SIG-M5 treated with dmso at 0.1 percent for 504 hours (cell line): ENCODE data around the gene KATNAL2.

Source experiments
- DNase-seq: peaks from one replicate; lab custom pipeline; 2025; ENCODE audit not compliant: unreplicated experiment; lab: John Stamatoyannopoulos, UW

The KATNAL2 gene

GRCh38 chr18:47110492-47111274 is 193.3 kb downstream of the KATNAL2 start:
- no peak for DNase-seq

GRCh38 chr18:47113796-47114540 is 196.6 kb downstream of the KATNAL2 start:
- no peak for DNase-seq

- no peak for DNase-seq
Observed at GRCh38 chr18:47115205-47115604, 197.8 kb downstream of the KATNAL2 start.

- no peak for DNase-seq
Observed at GRCh38 chr18:47118981-47119380, 201.6 kb downstream of the KATNAL2 start.

GRCh38 chr18:47120428-47120827 is 203.0 kb downstream of the KATNAL2 start:
- DNase-seq = no peak

GRCh38 chr18:47121146-47121545 is 203.7 kb downstream of the KATNAL2 start:
- DNase-seq = no peak

GRCh38 chr18:47141289-47141688 is 223.9 kb downstream of the KATNAL2 start:
- no peak for DNase-seq

GRCh38 chr18:47143153-47143552 is 225.8 kb downstream of the KATNAL2 start:
- DNase-seq = no peak

- DNase-seq = no peak
Observed at GRCh38 chr18:47143899-47144485, 226.6 kb downstream of the KATNAL2 start.

- no peak for DNase-seq
Observed at GRCh38 chr18:47146206-47146605, 228.8 kb downstream of the KATNAL2 start.

- peak; percentile 12 for DNase-seq
Observed at GRCh38 chr18:47149457-47150028, 232.1 kb downstream of the KATNAL2 start.

- peak; percentile 77 for DNase-seq
Observed at GRCh38 chr18:47150029-47150823, 232.8 kb downstream of the KATNAL2 start, which contains the start of gene HDHD2. TSS of gene HDHD2 (minus strand) at chr18:47150500. CDS start at chr18:47136439, 14,061 bp downstream.

- DNase-seq = no peak
Observed at GRCh38 chr18:47150824-47151366, 233.5 kb downstream of the KATNAL2 start.

GRCh38 chr18:47151439-47151838 is 234.0 kb downstream of the KATNAL2 start:
- no peak for DNase-seq
